ENCODE measurements around the gene KRT83. TPM values are rescaled to one million over a fixed set of nuclear protein-coding genes. Genes with fewer than 3 reads are reported as not detected.

KRT83 gene
- polyA plus RNA-seq, 1 of the 3 experiments (the other 2 are of a cell fraction), result 0.03 TPM

- no peaks in the 10 kb centered on the region for H3K27me3 ChIP-seq (ENCODE audit: insufficient read depth)
- no peak for DNase-seq
- 95% methylated on average over 3 of the region's 3 CpGs for WGBS (ENCODE audit: low lambda C conversion rate)
- peaks cover 11 to 21% of the 10 kb centered on the region in 2 experiments; a peak in 3 of 4 replicates for H3K4me1 ChIP-seq (ENCODE audit: control insufficient read depth in 1 of 2, insufficient read depth in 2 of 2, low read depth in 1 of 2, low read length in 1 of 2)
- ChIA-PET CTCF (interaction anchor here (1.0 to 8.2 kb wide), 5 partner anchors 9 to 119 kb away, joined by 3 to 80 read pairs (median 5); no protein-coding TSS in a partner anchor), POLR2A (no interaction called here)
- H3K4me2 ChIP-seq, result no peak overlapping the region
- H3K9me2 ChIP-seq, result no peaks in the 10 kb centered on the region
- no peaks in the 10 kb centered on the region for H3K9me3 ChIP-seq
- no peak overlapping the region for H2AFZ ChIP-seq (ENCODE audit: low read depth)
- no peaks in the 10 kb centered on the region for H4K20me1 ChIP-seq (ENCODE audit: insufficient read depth)
- H3K36me3 ChIP-seq (replicated peaks in 1 of 2; ENCODE audit: control insufficient read depth in 1 of 2, insufficient read depth in 2 of 2, low read length in 1 of 2), result no peaks in the 10 kb centered on the region
- no peaks in the 10 kb centered on the region for H3K79me2 ChIP-seq (ENCODE audit: insufficient read depth)
- H3K27ac ChIP-seq (ENCODE audit: low read depth in 2 of 2, low read length in 1 of 2), result no peak overlapping the region
- peaks cover 17% of the 10 kb centered on the region for H3F3A ChIP-seq (replicated peaks; ENCODE audit: insufficient read depth)
- no peak for TF ChIP-seq FOSL2 (IDR thresholded peaks at IDR 0.05; ENCODE audit: borderline replicate concordance, low read depth)
- no peak for TF ChIP-seq RXRA (IDR thresholded peaks at IDR 0.05; ENCODE audit: borderline replicate concordance, low read depth)
- TF ChIP-seq POLR2AphosphoS5 (IDR thresholded peaks at IDR 0.05; ENCODE audit: low read depth, low read length), result no peak
- TF ChIP-seq CHD2 (IDR thresholded peaks at IDR 0.05; ENCODE audit: low read length, partially characterized antibody), result no peak
- no peak for TF ChIP-seq MEF2A (IDR thresholded peaks at IDR 0.05; ENCODE audit: borderline replicate concordance, low read depth)
- no peak for TF ChIP-seq YY1 (IDR thresholded peaks at IDR 0.05; ENCODE audit: low read depth)
- TF ChIP-seq TCF12 (IDR thresholded peaks at IDR 0.05), result no peak
- no peak for TF ChIP-seq RCOR1 (IDR thresholded peaks at IDR 0.05; ENCODE audit: low read length)
- no peak for TF ChIP-seq ELF1 (IDR thresholded peaks at IDR 0.05)
- no peak for TF ChIP-seq MXI1 (IDR thresholded peaks at IDR 0.05; ENCODE audit: low read depth, low read length)
- no peak for TF ChIP-seq SIN3A (IDR thresholded peaks at IDR 0.05; ENCODE audit: borderline replicate concordance, low read depth, low read length)
- no peak for TF ChIP-seq ZBTB33 (IDR thresholded peaks at IDR 0.05; ENCODE audit: borderline replicate concordance, low read depth)
- no peak for TF ChIP-seq MAX (IDR thresholded peaks at IDR 0.05; ENCODE audit: low read depth)
- no peak for TF ChIP-seq EZH2phosphoT487 (IDR thresholded peaks at IDR 0.05; ENCODE audit: borderline replicate concordance, low read depth)
- TF ChIP-seq NRF1 (IDR thresholded peaks at IDR 0.05; ENCODE audit: low read depth, low read length), result no peak
- TF ChIP-seq NFIC (IDR thresholded peaks at IDR 0.05; ENCODE audit: borderline replicate concordance), result no peak
- no peak for TF ChIP-seq GABPA (IDR thresholded peaks at IDR 0.05; ENCODE audit: low read depth)
- no peak for TF ChIP-seq RFX5 (IDR thresholded peaks at IDR 0.05; ENCODE audit: low read length)
- TF ChIP-seq TEAD4 (IDR thresholded peaks at IDR 0.05; ENCODE audit: borderline replicate concordance, insufficient read depth), result no peak
- TF ChIP-seq, protein P1, sequence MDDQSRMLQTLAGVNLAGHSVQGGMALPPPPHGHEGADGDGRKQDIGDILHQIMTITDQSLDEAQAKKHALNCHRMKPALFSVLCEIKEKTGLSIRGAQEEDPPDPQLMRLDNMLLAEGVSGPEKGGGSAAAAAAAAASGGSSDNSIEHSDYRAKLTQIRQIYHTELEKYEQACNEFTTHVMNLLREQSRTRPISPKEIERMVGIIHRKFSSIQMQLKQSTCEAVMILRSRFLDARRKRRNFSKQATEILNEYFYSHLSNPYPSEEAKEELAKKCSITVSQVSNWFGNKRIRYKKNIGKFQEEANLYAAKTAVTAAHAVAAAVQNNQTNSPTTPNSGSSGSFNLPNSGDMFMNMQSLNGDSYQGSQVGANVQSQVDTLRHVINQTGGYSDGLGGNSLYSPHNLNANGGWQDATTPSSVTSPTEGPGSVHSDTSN (IDR thresholded peaks at IDR 0.05), result no peak
- H3K9ac ChIP-seq, result no peak overlapping the region
- no peak overlapping the region for H3K4me3 ChIP-seq (ENCODE audit: low read depth in 2 of 2, low read length in 1 of 2)
Observed at GRCh38 chr12:52275686-52276085, 45.5 kb downstream of the KRT83 start.

All from SK-N-SH (cell line).